AG04449 (cell line): ENCODE results near the gene ZNF507.

Source experiments
- CTCF ChIA-PET: fragments of 350-600 bp; formaldehyde crosslinking; extraction: SDS; loops from one replicate; lab custom pipeline; 2021; ENCODE audit warnings: antibody characterized with exemption; lab: Yijun Ruan, JAX
- POLR2A ChIA-PET: fragments of 400-600, 350-600 bp; formaldehyde crosslinking; extraction: SDS; loops from one replicate; lab custom pipeline; 2020; ENCODE audit warnings: antibody characterized with exemption, inconsistent platforms; lab: Yijun Ruan, JAX
- DNase-seq: peaks from one replicate; pipeline ENCODE4 v3.0.0-alpha.2; 2010; ENCODE audit warnings: low read depth, low spot score
- H3K4me3 ChIP-seq: 2 replicates; pipeline ENCODE4 v1.5.1; 2011; ENCODE audit warnings: low read depth, mild to moderate bottlenecking, control low read depth, low read length
- TF ChIP-seq, protein P1 (sequence below): IDR thresholded peaks from one replicate; pipeline ENCODE4 v1.5.1; 2011; ENCODE audit warnings: mild to moderate bottlenecking, moderate library complexity, low read length, control low read depth, inconsistent platforms; ENCODE audit not compliant: insufficient read depth; ENCODE audit errors: missing control alignments

Gene ZNF507

DNA sequence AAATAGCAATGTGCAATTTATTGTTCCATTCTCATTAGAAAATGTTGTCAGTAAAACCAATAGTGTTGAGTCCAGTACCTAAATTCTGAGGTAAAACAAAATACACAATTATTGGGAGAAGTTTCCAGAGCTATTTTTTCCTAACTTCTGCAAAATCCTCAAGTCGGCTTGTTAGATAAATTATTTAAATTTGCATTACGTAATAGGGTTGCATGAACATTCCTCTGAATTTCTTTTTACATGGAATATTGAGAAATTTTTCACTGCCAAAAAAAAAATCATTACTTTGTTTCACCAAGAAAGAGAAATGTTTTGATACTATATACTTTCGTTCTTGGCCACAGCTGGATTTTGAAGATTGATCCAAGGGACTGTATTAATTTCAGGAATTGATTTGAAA, 1.5 kb downstream of the ZNF507 start:
- TF ChIP-seq, protein P1, sequence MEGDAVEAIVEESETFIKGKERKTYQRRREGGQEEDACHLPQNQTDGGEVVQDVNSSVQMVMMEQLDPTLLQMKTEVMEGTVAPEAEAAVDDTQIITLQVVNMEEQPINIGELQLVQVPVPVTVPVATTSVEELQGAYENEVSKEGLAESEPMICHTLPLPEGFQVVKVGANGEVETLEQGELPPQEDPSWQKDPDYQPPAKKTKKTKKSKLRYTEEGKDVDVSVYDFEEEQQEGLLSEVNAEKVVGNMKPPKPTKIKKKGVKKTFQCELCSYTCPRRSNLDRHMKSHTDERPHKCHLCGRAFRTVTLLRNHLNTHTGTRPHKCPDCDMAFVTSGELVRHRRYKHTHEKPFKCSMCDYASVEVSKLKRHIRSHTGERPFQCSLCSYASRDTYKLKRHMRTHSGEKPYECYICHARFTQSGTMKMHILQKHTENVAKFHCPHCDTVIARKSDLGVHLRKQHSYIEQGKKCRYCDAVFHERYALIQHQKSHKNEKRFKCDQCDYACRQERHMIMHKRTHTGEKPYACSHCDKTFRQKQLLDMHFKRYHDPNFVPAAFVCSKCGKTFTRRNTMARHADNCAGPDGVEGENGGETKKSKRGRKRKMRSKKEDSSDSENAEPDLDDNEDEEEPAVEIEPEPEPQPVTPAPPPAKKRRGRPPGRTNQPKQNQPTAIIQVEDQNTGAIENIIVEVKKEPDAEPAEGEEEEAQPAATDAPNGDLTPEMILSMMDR: no peak
- no peak for DNase-seq
- CTCF ChIA-PET: interaction anchor here (0.7 to 2.3 kb wide), 3 partner anchors 9 to 11 kb away, joined by 3 to 10 read pairs (median 8); no protein-coding TSS in a partner anchor
- POLR2A ChIA-PET: interaction anchor here (1.1 kb wide), 1 partner anchor 58 kb away, joined by 3 read pairs; the partner anchor contains the start of gene DPY19L3
- peak overlapping the region; percentile 92 for H3K4me3 ChIP-seq

DNA sequence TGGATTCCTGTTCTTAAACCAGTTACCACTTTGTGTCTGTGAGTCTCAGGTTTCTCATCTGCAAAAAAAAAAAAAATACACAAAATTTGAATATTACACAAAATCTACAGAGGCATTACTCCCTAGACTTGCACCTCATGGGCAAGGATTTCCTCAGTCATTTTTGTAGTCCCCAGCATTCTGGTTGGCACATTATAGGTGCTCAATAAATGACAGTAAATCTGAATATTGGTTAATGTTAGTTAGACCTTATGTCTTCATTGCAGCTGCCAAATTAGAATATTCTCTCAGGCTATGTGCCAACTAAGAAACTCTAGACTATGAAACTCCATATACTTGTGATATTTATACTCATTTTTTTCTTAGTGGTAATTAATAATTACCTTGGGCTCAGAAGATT, 2.2 kb downstream of the ZNF507 start:
- ChIA-PET CTCF (interaction anchor here (1.3 to 2.3 kb wide), 2 partner anchors 8 to 10 kb away, joined by 6 to 10 read pairs; no protein-coding TSS in a partner anchor), POLR2A (no interaction called here)
- no peak overlapping the region for H3K4me3 ChIP-seq
- no peak for DNase-seq
- TF ChIP-seq, protein P1: no peak

DNA sequence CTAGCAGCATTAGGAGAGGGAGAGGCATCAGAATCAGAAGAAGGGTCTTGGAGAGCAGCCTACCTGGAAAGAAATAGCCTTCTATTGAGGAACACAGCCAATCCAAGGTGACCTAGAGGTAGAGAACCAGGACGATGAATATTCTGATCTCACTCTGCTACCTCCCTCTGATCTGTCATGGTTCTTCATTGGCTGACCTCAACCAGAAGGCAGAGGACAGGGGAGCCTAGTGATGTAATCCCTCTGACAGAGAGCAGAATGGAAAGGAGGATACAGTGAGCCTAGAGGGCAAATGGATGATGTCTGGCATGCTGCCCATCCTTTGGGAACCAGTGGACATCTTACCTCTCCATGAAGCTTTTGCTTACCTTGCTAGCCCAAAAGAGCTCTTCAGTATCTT, 3.6 kb downstream of the ZNF507 start:
- ChIA-PET CTCF (interaction anchor here (4.5 kb wide), 1 partner anchor 9 kb away, joined by 26 read pairs; no protein-coding TSS in a partner anchor), POLR2A (no interaction called here)
- no peak overlapping the region for H3K4me3 ChIP-seq
- DNase-seq: no peak
- TF ChIP-seq, protein P1: no peak

GRCh38 chr19:32349724-32350470, 4.5 kb downstream of the ZNF507 start:
- POLR2A ChIA-PET: no interaction called here
- H3K4me3 ChIP-seq: no peak overlapping the region
- CTCF ChIA-PET: interaction anchor here (0.7 to 4.5 kb wide), 4 partner anchors 10 to 220 kb away, joined by 3 to 26 read pairs (median 4); no protein-coding TSS in a partner anchor
- TF ChIP-seq, protein P1: no peak
- DNase-seq: no peak

DNA sequence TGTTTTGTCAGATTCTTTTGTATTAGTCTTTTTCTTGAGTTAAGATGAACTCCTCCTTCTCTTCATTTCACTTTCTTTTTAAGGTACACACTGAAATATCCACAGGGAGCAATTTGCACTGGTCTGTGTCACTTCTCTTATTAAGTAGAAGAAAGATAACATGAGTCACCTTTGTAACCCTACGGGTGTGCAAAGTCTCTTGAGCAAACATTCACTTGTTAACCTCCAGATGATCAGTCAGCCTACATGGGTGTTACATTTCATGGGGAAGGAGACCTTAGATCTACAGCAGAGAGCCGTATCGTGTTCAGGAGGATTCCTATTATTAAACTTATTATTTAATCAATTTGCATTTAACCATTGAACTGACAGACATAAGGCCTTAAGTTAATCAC, 5.1 kb downstream of the ZNF507 start:
- POLR2A ChIA-PET: no interaction called here
- CTCF ChIA-PET: interaction anchor here (0.7 to 4.5 kb wide), 4 partner anchors 10 to 219 kb away, joined by 3 to 26 read pairs (median 4); no protein-coding TSS in a partner anchor
- H3K4me3 ChIP-seq: no peak overlapping the region
- TF ChIP-seq, protein P1: no peak
- no peak for DNase-seq

GRCh38 chr19:32350987-32351348, 5.6 kb downstream of the ZNF507 start:
- DNase-seq: no peak
- ChIA-PET CTCF (interaction anchor here (1.7 to 4.5 kb wide), 2 partner anchors 9 to 11 kb away, joined by 4 to 26 read pairs; no protein-coding TSS in a partner anchor), POLR2A (interaction anchor here (0.7 kb wide), 1 partner anchor 22 kb away, joined by 3 read pairs; no protein-coding TSS in a partner anchor)
- no peak overlapping the region for H3K4me3 ChIP-seq
- TF ChIP-seq, protein P1: no peak
